ENCODE measurements around the gene CEP112.

The CEP112 gene

GRCh38 chr17:65593855-65594845 is 597.8 kb downstream of the CEP112 start:
- Histone ChIP-seq H3K36me3 (ENCODE audit: insufficient read depth) (no peaks in the 10 kb centered on the region), H3K4me2 (no peak overlapping the region), H3K9ac (no peak overlapping the region), H3K27ac (no peak overlapping the region), H3K4me3 (IDR thresholded peaks at IDR 0.05; ENCODE audit: insufficient read depth, low read depth, low read length) (no peak overlapping the region), H3K27me3 (ENCODE audit: insufficient read depth, low read depth) (no peaks in the 10 kb centered on the region), H2AFZ (ENCODE audit: low read depth) (no peak overlapping the region), H3K4me1 (ENCODE audit: low read depth, poor library complexity, severe bottlenecking) (no peaks in the 10 kb centered on the region), H3K79me2 (ENCODE audit: insufficient read depth, low read depth) (no peaks in the 10 kb centered on the region), H4K20me1 (ENCODE audit: insufficient read depth) (no peaks in the 10 kb centered on the region)
- TF ChIP-seq CTCF (conservative IDR thresholded peaks at IDR 0.05; ENCODE audit: low read depth, low read length) = no peak

GRCh38 chr17:65593092-65593854 is 598.7 kb downstream of the CEP112 start:
- no peaks in the 10 kb centered on the region for H3K27me3 ChIP-seq (ENCODE audit: insufficient read depth, low read depth)
- H2AFZ ChIP-seq (ENCODE audit: low read depth) = no peak overlapping the region
- no peaks in the 10 kb centered on the region for H3K4me1 ChIP-seq (ENCODE audit: low read depth, poor library complexity, severe bottlenecking)
- H3K9ac ChIP-seq = no peak overlapping the region
- H3K4me3 ChIP-seq (IDR thresholded peaks at IDR 0.05; ENCODE audit: insufficient read depth, low read depth, low read length) = no peak overlapping the region
- H3K79me2 ChIP-seq (ENCODE audit: insufficient read depth, low read depth) = no peaks in the 10 kb centered on the region
- no peaks in the 10 kb centered on the region for H3K36me3 ChIP-seq (ENCODE audit: insufficient read depth)
- no peak overlapping the region for H3K27ac ChIP-seq
- TF ChIP-seq CTCF (conservative IDR thresholded peaks at IDR 0.05; ENCODE audit: low read depth, low read length) = no peak
- H3K4me2 ChIP-seq = no peak overlapping the region
- H4K20me1 ChIP-seq (ENCODE audit: insufficient read depth) = no peaks in the 10 kb centered on the region

- Histone ChIP-seq H3K9ac (no peak overlapping the region), H2AFZ (ENCODE audit: low read depth) (no peak overlapping the region), H3K27me3 (ENCODE audit: insufficient read depth, low read depth) (no peaks in the 10 kb centered on the region), H3K4me2 (no peak overlapping the region), H3K4me1 (ENCODE audit: low read depth, poor library complexity, severe bottlenecking) (no peaks in the 10 kb centered on the region), H4K20me1 (ENCODE audit: insufficient read depth) (no peaks in the 10 kb centered on the region), H3K36me3 (ENCODE audit: insufficient read depth) (no peaks in the 10 kb centered on the region), H3K79me2 (ENCODE audit: insufficient read depth, low read depth) (no peaks in the 10 kb centered on the region), H3K27ac (no peak overlapping the region), H3K4me3 (IDR thresholded peaks at IDR 0.05; ENCODE audit: insufficient read depth, low read depth, low read length) (no peak overlapping the region)
- TF ChIP-seq CTCF (conservative IDR thresholded peaks at IDR 0.05; ENCODE audit: low read depth, low read length) = no peak
These were observed 599.6 kb downstream of the CEP112 start for GRCh38 chr17:65592125-65592965.

GRCh38 chr17:65589321-65589720 is 602.6 kb downstream of the CEP112 start:
- Histone ChIP-seq H3K4me3 (IDR thresholded peaks at IDR 0.05; ENCODE audit: insufficient read depth, low read depth, low read length) (no peak overlapping the region), H3K27me3 (ENCODE audit: insufficient read depth, low read depth) (no peaks in the 10 kb centered on the region), H3K79me2 (ENCODE audit: insufficient read depth, low read depth) (no peaks in the 10 kb centered on the region), H3K4me2 (no peak overlapping the region), H4K20me1 (ENCODE audit: insufficient read depth) (no peaks in the 10 kb centered on the region), H2AFZ (ENCODE audit: low read depth) (no peak overlapping the region), H3K4me1 (ENCODE audit: low read depth, poor library complexity, severe bottlenecking) (no peaks in the 10 kb centered on the region), H3K9ac (no peak overlapping the region), H3K36me3 (ENCODE audit: insufficient read depth) (no peaks in the 10 kb centered on the region), H3K27ac (no peak overlapping the region)
- no peak for TF ChIP-seq CTCF (conservative IDR thresholded peaks at IDR 0.05; ENCODE audit: low read depth, low read length)
